HL-60/S4 treated with phorbol 12-myristate 13-acetate at 8.2 ng/mL for 4 days and 3 days (cell line): ENCODE results near the gene INAFM2.

Experiments used
- in situ Hi-C: fragments of 300-500 bp; cut with MboI; formaldehyde crosslinking; loops from 2 replicates; pipeline ENCODE4 v1.15.0; 2022; ENCODE audit warnings: low sequenced_read_pairs

The INAFM2 gene

GRCh38 chr15:40327457-40327856 lies 4.0 kb downstream of the INAFM2 start:
- in situ Hi-C loops: no loop called here

- in situ Hi-C loops: no loop called here
These were observed 4.7 kb downstream of the INAFM2 start for GRCh38 chr15:40328176-40328575.

GRCh38 chr15:40328751-40329150 lies 5.3 kb downstream of the INAFM2 start:
- in situ Hi-C loops: no loop called here

- in situ Hi-C loops: no loop called here
These were observed 6.3 kb downstream of the INAFM2 start for GRCh38 chr15:40329804-40330203.

- in situ Hi-C loops: no loop called here
These were observed 6.9 kb downstream of the INAFM2 start for GRCh38 chr15:40330368-40330836.

- in situ Hi-C loops: no loop called here
These were observed 7.5 kb downstream of the INAFM2 start for GRCh38 chr15:40331026-40331425.

GRCh38 chr15:40331637-40332036 lies 8.1 kb downstream of the INAFM2 start:
- in situ Hi-C loops: no loop called here

- in situ Hi-C loops: no loop called here
These were observed 8.8 kb downstream of the INAFM2 start for GRCh38 chr15:40332113-40332781.

- in situ Hi-C loops: no loop called here
These were observed 10.5 kb downstream of the INAFM2 start for GRCh38 chr15:40333922-40334492.

- in situ Hi-C loops: no loop called here
These were observed 11.0 kb downstream of the INAFM2 start for GRCh38 chr15:40334541-40334940.

- in situ Hi-C loops: no loop called here
These were observed 11.7 kb downstream of the INAFM2 start for GRCh38 chr15:40334941-40335795.

GRCh38 chr15:40335938-40336743 lies 12.6 kb downstream of the INAFM2 start:
- in situ Hi-C loops: no loop called here

- in situ Hi-C loops: no loop called here
These were observed 13.2 kb downstream of the INAFM2 start for GRCh38 chr15:40336744-40337122.

- in situ Hi-C loops: no loop called here
These were observed 14.1 kb downstream of the INAFM2 start for GRCh38 chr15:40337597-40337996.

GRCh38 chr15:40338041-40338657 lies 14.7 kb downstream of the INAFM2 start:
- in situ Hi-C loops: no loop called here

GRCh38 chr15:40338921-40339620 lies 15.6 kb downstream of the INAFM2 start:
- in situ Hi-C loops: no loop called here

- in situ Hi-C loops: no loop called here
These were observed 16.1 kb downstream of the INAFM2 start for GRCh38 chr15:40339621-40339945.

GRCh38 chr15:40340038-40340739 lies 16.7 kb downstream of the INAFM2 start:
- in situ Hi-C loops: no loop called here

GRCh38 chr15:40340740-40341400 lies 17.4 kb downstream of the INAFM2 start, which contains the start of gene CCDC9B:
CCDC9B (minus strand) TSS chr15:40340939; CDS start chr15:40340819, 120 bp downstream.
- in situ Hi-C loops: no loop called here
